ENCODE measurements around the gene NPHP3. TPM values are rescaled to one million over a fixed set of nuclear protein-coding genes. Genes with fewer than 3 reads are reported as not detected.

Gene NPHP3
- total RNA-seq, 2 donors from 2014 or later, result 15.7 to 23.0 TPM

DNA sequence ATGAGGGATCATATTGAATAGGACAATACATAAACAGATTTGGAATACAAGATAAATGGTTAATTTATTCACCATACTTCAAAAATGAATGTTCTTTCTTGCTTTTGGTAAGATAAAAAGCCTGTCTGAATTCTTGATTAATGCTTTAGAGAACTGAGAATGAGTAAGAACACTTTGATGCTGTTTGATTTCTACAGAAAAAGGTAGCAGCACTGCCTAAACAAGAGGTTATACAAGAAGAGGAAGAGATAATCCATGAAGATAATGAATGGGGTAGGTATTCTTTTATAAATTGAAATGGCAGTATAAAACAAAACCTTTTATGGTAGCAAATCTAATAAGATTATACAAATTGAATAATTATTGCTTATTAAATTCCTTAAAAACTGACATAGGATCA, 46.8 kb downstream of the NPHP3 start:
- Mint-ChIP-seq H3K4me1 (no peaks in the 10 kb centered on the region), H3K9me3 (no peaks in the 10 kb centered on the region), H3K4me3 (no peak overlapping the region), H3K27ac (no peak overlapping the region), H3K27me3 (ENCODE audit: insufficient read depth) (no peaks in the 10 kb centered on the region), H3K36me3 (ENCODE audit: low read depth) (peaks cover 59% of the 10 kb centered on the region)
- H3K9me3 ChIP-seq (ENCODE audit: control insufficient read depth, low read length), result no peaks in the 10 kb centered on the region
- TF ChIP-seq CTCF (conservative IDR thresholded peaks at IDR 0.05), result no peak
- H3K9ac ChIP-seq (ENCODE audit: extremely low read depth, low read length, poor library complexity, severe bottlenecking), result no peak overlapping the region
- DNase-seq, result no peak
- peaks cover 88% of the 10 kb centered on the region for H3K36me3 ChIP-seq (ENCODE audit: control insufficient read depth, insufficient read depth, low read length)
- no peaks in the 10 kb centered on the region for H3K4me1 ChIP-seq (ENCODE audit: control insufficient read depth, insufficient read depth, low read length)
- no peak overlapping the region for H3K4me3 ChIP-seq (ENCODE audit: low read length)
- H3K27me3 ChIP-seq (ENCODE audit: control insufficient read depth, insufficient read depth, low read length, poor library complexity, severe bottlenecking), result no peaks in the 10 kb centered on the region
- no peak overlapping the region for H3K27ac ChIP-seq (ENCODE audit: low read depth, low read length)

- H3K9me3 ChIP-seq (ENCODE audit: control insufficient read depth, low read length), result no peaks in the 10 kb centered on the region
- Mint-ChIP-seq H3K27me3 (ENCODE audit: insufficient read depth) (no peaks in the 10 kb centered on the region), H3K4me1 (no peaks in the 10 kb centered on the region), H3K9me3 (no peaks in the 10 kb centered on the region), H3K27ac (no peak overlapping the region), H3K4me3 (no peak overlapping the region), H3K36me3 (ENCODE audit: low read depth) (peaks cover 28% of the 10 kb centered on the region)
- H3K27me3 ChIP-seq (ENCODE audit: control insufficient read depth, insufficient read depth, low read length, poor library complexity, severe bottlenecking), result no peaks in the 10 kb centered on the region
- H3K4me3 ChIP-seq (ENCODE audit: low read length), result no peak overlapping the region
- H3K4me1 ChIP-seq (ENCODE audit: control insufficient read depth, insufficient read depth, low read length), result no peaks in the 10 kb centered on the region
- peaks cover 81% of the 10 kb centered on the region for H3K36me3 ChIP-seq (ENCODE audit: control insufficient read depth, insufficient read depth, low read length)
- no peak for TF ChIP-seq CTCF (conservative IDR thresholded peaks at IDR 0.05)
- DNase-seq, result no peak
- WGBS, 2 experiments (ENCODE audit: insufficient coverage in 1 of 2, insufficient read length in 1 of 2), result 88 to 97% methylated on average over 5 of the region's 5 CpGs
- no peak overlapping the region for H3K9ac ChIP-seq (ENCODE audit: extremely low read depth, low read length, poor library complexity, severe bottlenecking)
- H3K27ac ChIP-seq (ENCODE audit: low read depth, low read length), result no peak overlapping the region
These were observed 52.9 kb downstream of the NPHP3 start for GRCh38 chr3:132669256-132669777.

DNA sequence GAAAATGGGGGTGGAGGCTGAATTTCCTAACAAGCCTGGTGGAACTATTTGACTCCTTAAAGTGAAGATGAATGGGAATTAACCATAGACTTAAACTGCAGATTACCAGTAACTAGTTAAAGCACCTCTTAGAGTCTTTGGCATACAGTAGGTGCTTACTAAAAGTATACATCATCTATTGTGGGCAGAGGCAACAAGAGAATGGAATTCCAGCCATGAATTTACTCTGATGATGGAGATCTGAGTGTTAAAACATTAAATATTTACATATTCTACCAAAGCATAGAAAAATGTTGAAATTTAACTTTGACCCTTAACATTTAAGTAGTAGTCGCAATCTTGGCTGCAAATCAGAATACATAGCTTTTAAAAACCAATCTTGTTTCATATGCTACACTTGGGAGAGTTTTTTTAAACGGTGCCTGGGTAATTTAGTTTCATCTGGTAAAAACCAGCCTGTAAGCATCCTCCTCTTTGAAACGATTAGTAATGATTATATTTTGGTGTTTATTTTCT, 56.9 kb downstream of the NPHP3 start:
- H3K4me3 Mint-ChIP-seq, result no peak overlapping the region
- no peaks in the 10 kb centered on the region for H3K9me3 ChIP-seq (ENCODE audit: control insufficient read depth, low read length)
- H3K36me3 ChIP-seq (ENCODE audit: control insufficient read depth, insufficient read depth, low read length), result peaks cover 49% of the 10 kb centered on the region
- WGBS, 2 experiments (ENCODE audit: insufficient coverage in 1 of 2, insufficient read length in 1 of 2), result 86 to 90% methylated on average over 2 to 3 of the region's 3 CpGs
- peaks cover 9% of the 10 kb centered on the region for H3K4me1 ChIP-seq (ENCODE audit: control insufficient read depth, insufficient read depth, low read length)
- no peak overlapping the region for H3K4me3 ChIP-seq (ENCODE audit: low read length)
- no peak overlapping the region for H3K27ac ChIP-seq (ENCODE audit: low read depth, low read length)
- H3K27me3 Mint-ChIP-seq (ENCODE audit: insufficient read depth), result no peaks in the 10 kb centered on the region
- TF ChIP-seq CTCF (conservative IDR thresholded peaks at IDR 0.05), result no peak
- no peak overlapping the region for H3K9ac ChIP-seq (ENCODE audit: extremely low read depth, low read length, poor library complexity, severe bottlenecking)
- peaks cover 8% of the 10 kb centered on the region for H3K36me3 Mint-ChIP-seq (ENCODE audit: low read depth)
- no peak overlapping the region for H3K27ac Mint-ChIP-seq
- DNase-seq, result no peak
- H3K4me1 Mint-ChIP-seq, result peaks cover 18% of the 10 kb centered on the region
- no peaks in the 10 kb centered on the region for H3K27me3 ChIP-seq (ENCODE audit: control insufficient read depth, insufficient read depth, low read length, poor library complexity, severe bottlenecking)
- H3K9me3 Mint-ChIP-seq, result no peaks in the 10 kb centered on the region
